GM12891 (cell line): ENCODE results near the gene FCN1.

Source experiments
- POLR2A ChIP-seq: IDR thresholded peaks from 2 replicates; pipeline ENCODE4 v1.6.1; 2011; ENCODE audit warnings: low read depth, low read length, control low read depth
- POLR2AphosphoS5 ChIP-seq: IDR thresholded peaks from 2 replicates; pipeline ENCODE4 v1.6.1; 2011; ENCODE audit warnings: low read depth, low read length, control low read depth
- POU2F2 ChIP-seq: IDR thresholded peaks from 2 replicates; pipeline ENCODE4 v1.6.1; 2011; ENCODE audit warnings: low read depth, mild to moderate bottlenecking, control low read depth, low read length, moderate library complexity
- SPI1 ChIP-seq: IDR thresholded peaks from 2 replicates; pipeline ENCODE4 v1.6.1; 2011; ENCODE audit warnings: low read depth, low read length, control low read depth
- TAF1 ChIP-seq: IDR thresholded peaks from 2 replicates; pipeline ENCODE4 v1.6.1; 2011; ENCODE audit warnings: low read depth, low read length, control low read depth

- TF ChIP-seq POLR2A (no peak), POLR2AphosphoS5 (no peak), SPI1 (no peak), TAF1 (no peak), POU2F2 (no peak)
These were observed 32.6 kb downstream of the FCN1 start for GRCh38 chr9:134885001-134885678.
